ENCODE data around the gene SLC5A2.

DNA sequence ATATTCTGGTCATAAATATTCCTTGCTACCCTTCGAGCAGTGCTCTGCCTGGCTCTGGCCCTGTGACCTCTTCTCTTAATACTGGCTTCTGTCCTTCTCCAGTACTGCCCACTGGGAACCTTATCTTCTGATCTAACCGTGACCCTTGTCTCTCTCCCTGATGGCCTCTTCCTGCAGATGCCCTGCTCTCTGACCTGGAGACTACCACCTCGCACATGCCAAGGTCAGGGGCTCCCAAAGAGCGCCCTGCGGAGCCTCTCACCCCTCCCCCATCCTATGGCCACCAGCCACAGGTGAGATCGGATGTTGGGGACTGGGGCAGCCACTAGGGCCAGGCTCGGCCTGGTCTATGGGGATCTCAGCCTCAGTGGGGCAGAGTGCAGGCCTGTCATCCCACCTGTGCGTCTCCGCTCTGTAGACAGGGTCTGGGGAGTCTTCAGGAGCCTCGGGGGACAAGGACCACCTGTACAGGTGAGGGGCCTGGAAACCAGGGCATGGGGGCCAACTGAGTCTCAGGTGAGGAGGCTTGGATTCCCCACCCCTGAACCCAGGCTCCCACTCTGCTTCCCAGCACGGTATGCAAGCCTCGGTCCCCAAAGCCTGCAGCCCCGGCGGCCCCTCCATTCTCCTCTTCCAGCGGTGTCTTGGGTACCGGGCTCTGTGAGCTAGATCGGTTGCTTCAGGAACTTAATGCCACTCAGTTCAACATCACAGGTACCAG is 9.5 kb upstream of the SLC5A2 start:
- TF ChIP-seq, protein P1, sequence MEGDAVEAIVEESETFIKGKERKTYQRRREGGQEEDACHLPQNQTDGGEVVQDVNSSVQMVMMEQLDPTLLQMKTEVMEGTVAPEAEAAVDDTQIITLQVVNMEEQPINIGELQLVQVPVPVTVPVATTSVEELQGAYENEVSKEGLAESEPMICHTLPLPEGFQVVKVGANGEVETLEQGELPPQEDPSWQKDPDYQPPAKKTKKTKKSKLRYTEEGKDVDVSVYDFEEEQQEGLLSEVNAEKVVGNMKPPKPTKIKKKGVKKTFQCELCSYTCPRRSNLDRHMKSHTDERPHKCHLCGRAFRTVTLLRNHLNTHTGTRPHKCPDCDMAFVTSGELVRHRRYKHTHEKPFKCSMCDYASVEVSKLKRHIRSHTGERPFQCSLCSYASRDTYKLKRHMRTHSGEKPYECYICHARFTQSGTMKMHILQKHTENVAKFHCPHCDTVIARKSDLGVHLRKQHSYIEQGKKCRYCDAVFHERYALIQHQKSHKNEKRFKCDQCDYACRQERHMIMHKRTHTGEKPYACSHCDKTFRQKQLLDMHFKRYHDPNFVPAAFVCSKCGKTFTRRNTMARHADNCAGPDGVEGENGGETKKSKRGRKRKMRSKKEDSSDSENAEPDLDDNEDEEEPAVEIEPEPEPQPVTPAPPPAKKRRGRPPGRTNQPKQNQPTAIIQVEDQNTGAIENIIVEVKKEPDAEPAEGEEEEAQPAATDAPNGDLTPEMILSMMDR (IDR thresholded peaks at IDR 0.05) = no peak
- TF ChIP-seq BHLHE40 (IDR thresholded peaks at IDR 0.05; ENCODE audit: low read depth, low read length) (no peak), CHD4 (IDR thresholded peaks at IDR 0.05; ENCODE audit: borderline replicate concordance) (no peak), KDM5A (IDR thresholded peaks at IDR 0.05) (no peak), POLR2A (IDR thresholded peaks at IDR 0.05; ENCODE audit: low read length) (no peak), EP300 (IDR thresholded peaks at IDR 0.05) (no peak), MYC (IDR thresholded peaks at IDR 0.05; ENCODE audit: borderline replicate concordance, low read length) (no peak)
